Neural cell (in vitro differentiated cells): ENCODE data around the gene GRB14.

ENCODE experiments used
- MXI1 ChIP-seq: fragments of 450-650 bp; conservative IDR thresholded peaks from 2 replicates; pipeline ENCODE4 v1.6.1; 2014; ENCODE audit warnings: antibody characterized with exemption, mild to moderate bottlenecking; ENCODE audit not compliant: poor library complexity, severe bottlenecking
- SMC3 ChIP-seq: fragments of 450-650 bp; conservative IDR thresholded peaks from 2 replicates; pipeline ENCODE4 v1.6.1; 2014; ENCODE audit warnings: antibody characterized with exemption, mild to moderate bottlenecking, moderate library complexity; ENCODE audit not compliant: poor library complexity
- TF ChIP-seq, protein P1 (sequence below): fragments of 450-650 bp; IDR thresholded peaks from 2 replicates; pipeline ENCODE4 v1.5.1; 2014; ENCODE audit warnings: antibody characterized with exemption, mild to moderate bottlenecking, moderate library complexity; ENCODE audit not compliant: poor library complexity, severe bottlenecking

DNA sequence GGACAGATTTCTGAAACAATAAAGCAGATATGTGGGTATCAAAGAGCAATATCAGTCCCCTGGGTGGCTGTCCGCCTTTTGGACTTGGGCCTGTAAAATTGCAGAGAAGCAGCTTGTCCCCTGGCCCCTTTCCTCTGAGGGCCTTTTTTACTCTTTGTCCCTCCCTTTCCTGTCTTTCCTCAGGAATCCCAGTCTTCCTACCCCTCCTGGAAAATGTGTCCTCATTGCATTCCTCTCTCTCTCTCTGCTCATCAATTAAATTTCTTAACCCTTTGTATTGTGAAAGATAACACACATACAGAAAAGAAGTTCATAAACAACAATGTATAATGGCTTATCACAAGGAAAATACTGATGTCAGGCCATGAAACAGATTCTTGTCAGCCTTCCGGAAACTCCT is 3.0 kb upstream of the GRB14 start:
- TF ChIP-seq MXI1 = no peak
- no peak for TF ChIP-seq SMC3
- TF ChIP-seq, protein P1, sequence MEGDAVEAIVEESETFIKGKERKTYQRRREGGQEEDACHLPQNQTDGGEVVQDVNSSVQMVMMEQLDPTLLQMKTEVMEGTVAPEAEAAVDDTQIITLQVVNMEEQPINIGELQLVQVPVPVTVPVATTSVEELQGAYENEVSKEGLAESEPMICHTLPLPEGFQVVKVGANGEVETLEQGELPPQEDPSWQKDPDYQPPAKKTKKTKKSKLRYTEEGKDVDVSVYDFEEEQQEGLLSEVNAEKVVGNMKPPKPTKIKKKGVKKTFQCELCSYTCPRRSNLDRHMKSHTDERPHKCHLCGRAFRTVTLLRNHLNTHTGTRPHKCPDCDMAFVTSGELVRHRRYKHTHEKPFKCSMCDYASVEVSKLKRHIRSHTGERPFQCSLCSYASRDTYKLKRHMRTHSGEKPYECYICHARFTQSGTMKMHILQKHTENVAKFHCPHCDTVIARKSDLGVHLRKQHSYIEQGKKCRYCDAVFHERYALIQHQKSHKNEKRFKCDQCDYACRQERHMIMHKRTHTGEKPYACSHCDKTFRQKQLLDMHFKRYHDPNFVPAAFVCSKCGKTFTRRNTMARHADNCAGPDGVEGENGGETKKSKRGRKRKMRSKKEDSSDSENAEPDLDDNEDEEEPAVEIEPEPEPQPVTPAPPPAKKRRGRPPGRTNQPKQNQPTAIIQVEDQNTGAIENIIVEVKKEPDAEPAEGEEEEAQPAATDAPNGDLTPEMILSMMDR = no peak
